ENCODE measurements around the gene NR6A1.

NR6A1 gene

GRCh38 chr9:124708074-124708473, 63.0 kb downstream of the NR6A1 start:
- H3K4me3 ChIP-seq (ENCODE audit: low read length) = no peak overlapping the region
- no peak for DNase-seq (ENCODE audit: low read depth, low spot score)

- DNase-seq (ENCODE audit: low read depth, low spot score) = no peak
- H3K4me3 ChIP-seq (ENCODE audit: low read length) = no peak overlapping the region
Observed at GRCh38 chr9:124707666-124708065, 63.4 kb downstream of the NR6A1 start.

GRCh38 chr9:124706685-124707084, 64.4 kb downstream of the NR6A1 start:
- H3K4me3 ChIP-seq (ENCODE audit: low read length) = no peak overlapping the region
- DNase-seq (ENCODE audit: low read depth, low spot score) = no peak

- H3K4me3 ChIP-seq (ENCODE audit: low read length) = no peak overlapping the region
- no peak for DNase-seq (ENCODE audit: low read depth, low spot score)
Observed at GRCh38 chr9:124699575-124699974, 71.5 kb downstream of the NR6A1 start.

GRCh38 chr9:124698265-124698664, 72.8 kb downstream of the NR6A1 start:
- no peak overlapping the region for H3K4me3 ChIP-seq (ENCODE audit: low read length)
- no peak for DNase-seq (ENCODE audit: low read depth, low spot score)

GRCh38 chr9:124697326-124698200, 73.5 kb downstream of the NR6A1 start:
- H3K4me3 ChIP-seq (ENCODE audit: low read length) = no peak overlapping the region
- peak; percentile 5 for DNase-seq (ENCODE audit: low read depth, low spot score)

GRCh38 chr9:124696101-124696500, 75.0 kb downstream of the NR6A1 start:
- H3K4me3 ChIP-seq (ENCODE audit: low read length) = no peak overlapping the region
- DNase-seq (ENCODE audit: low read depth, low spot score) = no peak

GRCh38 chr9:124695280-124695890, 75.7 kb downstream of the NR6A1 start:
- DNase-seq (ENCODE audit: low read depth, low spot score) = no peak

GRCh38 chr9:124694414-124695279, 76.5 kb downstream of the NR6A1 start:
- no peak for DNase-seq (ENCODE audit: low read depth, low spot score)
- H3K4me3 ChIP-seq (ENCODE audit: low read length) = no peak overlapping the region

More at GRCh38 chr9:124695280-124695890, 75.7 kb downstream of the NR6A1 start:
- H3K4me3 ChIP-seq (ENCODE audit: low read length) = no peak overlapping the region

GRCh38 chr9:124693403-124693802, 77.7 kb downstream of the NR6A1 start:
- H3K4me3 ChIP-seq (ENCODE audit: low read length) = no peak overlapping the region
- peak; percentile 35 for DNase-seq (ENCODE audit: low read depth, low spot score)

GRCh38 chr9:124688238-124688904, 82.7 kb downstream of the NR6A1 start:
- no peak overlapping the region for H3K4me3 ChIP-seq (ENCODE audit: low read length)
- no peak for DNase-seq (ENCODE audit: low read depth, low spot score)

GRCh38 chr9:124686918-124687317, 84.2 kb downstream of the NR6A1 start:
- no peak overlapping the region for H3K4me3 ChIP-seq (ENCODE audit: low read length)
- no peak for DNase-seq (ENCODE audit: low read depth, low spot score)

GRCh38 chr9:124685217-124685616, 85.9 kb downstream of the NR6A1 start:
- DNase-seq (ENCODE audit: low read depth, low spot score) = no peak

GRCh38 chr9:124684169-124684568, 86.9 kb downstream of the NR6A1 start:
- no peak for DNase-seq (ENCODE audit: low read depth, low spot score)
- no peak overlapping the region for H3K4me3 ChIP-seq (ENCODE audit: low read length)

More at GRCh38 chr9:124685217-124685616, 85.9 kb downstream of the NR6A1 start:
- no peak overlapping the region for H3K4me3 ChIP-seq (ENCODE audit: low read length)

GRCh38 chr9:124683043-124683442, 88.1 kb downstream of the NR6A1 start:
- no peak for DNase-seq (ENCODE audit: low read depth, low spot score)
- no peak overlapping the region for H3K4me3 ChIP-seq (ENCODE audit: low read length)

GRCh38 chr9:124680714-124681390, 90.3 kb downstream of the NR6A1 start:
- no peak for DNase-seq (ENCODE audit: low read depth, low spot score)

GRCh38 chr9:124680049-124680448, 91.1 kb downstream of the NR6A1 start:
- H3K4me3 ChIP-seq (ENCODE audit: low read length) = no peak overlapping the region
- DNase-seq (ENCODE audit: low read depth, low spot score) = no peak

More at GRCh38 chr9:124680714-124681390, 90.3 kb downstream of the NR6A1 start:
- no peak overlapping the region for H3K4me3 ChIP-seq (ENCODE audit: low read length)

- H3K4me3 ChIP-seq (ENCODE audit: low read length) = no peak overlapping the region
- DNase-seq (ENCODE audit: low read depth, low spot score) = no peak
Observed at GRCh38 chr9:124676159-124676551, 95.0 kb downstream of the NR6A1 start.

All from Jurkat, Clone E6-1 (cell line).